Measurements from ENCODE around the gene PACSIN3. TPM values are rescaled to one million over a fixed set of nuclear protein-coding genes. Genes with fewer than 3 reads are reported as not detected.

PACSIN3 gene
- total RNA-seq (10 to 100 TPM; 56.0 to 78.3 (median 73.5) TPM), polyA plus RNA-seq (1 to 10 TPM; 1.2 to 7.0 (median 4.8) TPM)

- Histone ChIP-seq H3K27me3 (no peaks in the 10 kb centered on the region), H3K4me3 (peak within 1 kb of the TSS; percentile 62 to 95 (median 75)), H3K9me3 (no peaks in the 10 kb centered on the region), H3K4me1 (peaks cover 0 to 72% (median 65%) of the 10 kb centered on the region in 4 donors), H3K27ac (peak within 1 kb of the TSS; percentile 88 to 99 (median 95)), H3K36me3 (peaks cover 0 to 5% (median 0%) of the 10 kb centered on the region in 4 donors)
- peak; percentile 82 for DNase-seq
- intact Hi-C loops (cut with DNase I): loop anchor here (1.0 to 5.0 kb wide), 3 partner anchors 28 to 221 kb away; partner anchors contain the start of genes ACP2, DDB2 and SLC39A13
- 1% methylated on average over 80 of the region's 80 CpGs for WGBS, 2 donors
- TF ChIP-seq CTCF (IDR thresholded peaks at IDR 0.05) (peak in 2 of 4 experiments; percentile 33 to 38), EP300 (IDR thresholded peaks at IDR 0.05) (no peak), POLR2AphosphoS5 (IDR thresholded peaks at IDR 0.05) (peak; percentile 36 to 83 (median 58)), POLR2A (IDR thresholded peaks at IDR 0.05) (peak in 1 of 2 donors; percentile 20)
These were observed at the start of gene PACSIN3 for GRCh38 chr11:47186076-47186699. TSS of gene PACSIN3 (minus strand) at chr11:47186434. CDS start at chr11:47182727, 3,707 bp downstream.

DNA sequence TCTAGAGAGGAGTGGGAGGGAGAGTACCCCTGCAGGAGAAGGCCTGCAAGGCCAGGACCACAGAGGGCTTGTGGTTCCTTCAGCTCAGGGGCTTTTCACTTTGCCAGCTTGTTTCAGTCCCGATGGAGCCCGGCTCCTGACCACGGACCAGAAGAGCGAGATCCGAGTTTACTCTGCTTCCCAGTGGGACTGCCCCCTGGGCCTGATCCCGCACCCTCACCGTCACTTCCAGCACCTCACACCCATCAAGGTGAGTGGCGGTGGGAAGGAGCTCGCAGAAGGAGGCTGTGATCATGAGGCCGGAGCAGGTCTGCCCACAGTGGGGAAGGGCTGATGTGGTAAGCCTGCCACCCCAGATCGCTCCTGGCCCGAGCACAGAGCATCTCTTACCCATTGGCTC, 48.9 kb upstream of the PACSIN3 start:
- Histone ChIP-seq H3K27me3 (no peaks in the 10 kb centered on the region), H3K9me3 (no peaks in the 10 kb centered on the region), H3K27ac (peak overlapping the region; percentile 18 to 67 (median 58)), H3K4me1 (peaks cover 0 to 17% (median 12%) of the 10 kb centered on the region in 4 donors), H3K36me3 (peaks cover 15 to 48% (median 19%) of the 10 kb centered on the region in 4 donors), H3K4me3 (no peak overlapping the region)
- intact Hi-C loops (cut with DNase I): no loop called here
- no peak for TF ChIP-seq POLR2A (IDR thresholded peaks at IDR 0.05)
- TF ChIP-seq EP300 (IDR thresholded peaks at IDR 0.05): no peak
- no peak for DNase-seq
- 94 to 96% methylated on average over 12 of the region's 12 CpGs for WGBS, 2 donors

DNA sequence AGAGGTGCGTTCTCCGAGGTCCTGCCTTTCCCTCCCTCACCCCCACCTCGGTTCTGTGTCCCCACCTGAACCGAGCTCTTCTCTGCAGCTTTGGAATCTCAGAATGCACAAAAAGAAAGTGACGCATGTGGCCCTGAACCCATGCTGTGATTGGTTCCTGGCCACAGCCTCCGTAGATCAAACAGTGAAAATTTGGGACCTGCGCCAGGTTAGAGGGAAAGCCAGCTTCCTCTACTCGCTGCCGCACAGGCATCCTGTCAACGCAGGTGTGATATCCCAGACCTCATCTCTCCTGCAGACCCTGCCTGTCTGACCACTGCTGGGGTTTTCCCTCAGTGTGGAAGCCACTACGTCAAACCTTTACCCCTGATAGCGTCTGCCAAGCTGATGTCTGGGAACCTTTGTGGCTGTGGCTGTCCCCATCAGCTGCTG, 48.5 kb upstream of the PACSIN3 start:
- Histone ChIP-seq H3K36me3 (peaks cover 10 to 48% (median 14%) of the 10 kb centered on the region in 4 donors), H3K4me3 (peak overlapping the region in 2 of 4 donors; percentile 3 to 12), H3K9me3 (no peaks in the 10 kb centered on the region), H3K27me3 (no peaks in the 10 kb centered on the region), H3K27ac (peak overlapping the region; percentile 18 to 67 (median 58)), H3K4me1 (peaks cover 0 to 17% (median 12%) of the 10 kb centered on the region in 4 donors)
- intact Hi-C loops (cut with DNase I): no loop called here
- DNase-seq: peak; percentile 85
- WGBS, 2 donors: 60 to 67% methylated on average over 12 of the region's 12 CpGs
- TF ChIP-seq POLR2AphosphoS5 (IDR thresholded peaks at IDR 0.05) (peak in 1 of 4 donors; percentile 18), CTCF (IDR thresholded peaks at IDR 0.05) (no peak)

- no peaks in the 10 kb centered on the region for H3K9me3 ChIP-seq
- H3K4me1 ChIP-seq: peaks cover 0 to 17% (median 12%) of the 10 kb centered on the region in 4 donors
- TF ChIP-seq CTCF (IDR thresholded peaks at IDR 0.05): peak in 1 of 4 experiments; percentile 22
- no peak for TF ChIP-seq EP300 (IDR thresholded peaks at IDR 0.05)
- DNase-seq: no peak
- peak overlapping the region; percentile 18 to 67 (median 58) for H3K27ac ChIP-seq
- peak overlapping the region in 2 of 4 donors; percentile 3 to 12 for H3K4me3 ChIP-seq
- H3K36me3 ChIP-seq: peaks cover 5 to 48% (median 9%) of the 10 kb centered on the region in 4 donors
- intact Hi-C loops (cut with DNase I): no loop called here
- H3K27me3 ChIP-seq: no peaks in the 10 kb centered on the region
- 62 to 80% methylated on average over 11 of the region's 11 CpGs for WGBS, 2 donors
These were observed 47.9 kb upstream of the PACSIN3 start for GRCh38 chr11:47233989-47234668.

DNA sequence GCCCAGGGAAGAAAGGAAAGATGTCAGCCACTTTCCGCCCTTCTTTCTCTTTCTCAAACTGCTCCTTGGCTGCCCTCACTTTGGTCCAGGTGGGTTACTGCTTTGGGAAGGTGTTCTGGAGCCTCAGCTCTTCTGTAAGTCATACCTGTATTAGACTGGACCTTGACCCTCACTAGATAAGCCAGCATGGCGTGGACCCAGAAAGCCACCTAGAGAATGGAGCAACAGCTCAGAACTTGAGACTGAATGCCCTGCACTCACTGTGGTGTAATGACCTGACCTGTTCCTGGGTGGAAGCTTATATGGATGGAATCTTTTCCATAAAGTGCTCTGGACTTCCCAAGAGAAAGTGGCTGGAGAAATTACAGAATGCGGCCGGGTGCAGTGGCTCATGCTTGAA, 46.8 kb upstream of the PACSIN3 start:
- no peak overlapping the region for H3K27ac ChIP-seq
- no peak for TF ChIP-seq CTCF (IDR thresholded peaks at IDR 0.05)
- TF ChIP-seq EP300 (IDR thresholded peaks at IDR 0.05): no peak
- no peak for TF ChIP-seq POLR2A (IDR thresholded peaks at IDR 0.05)
- no peak for TF ChIP-seq POLR2AphosphoS5 (IDR thresholded peaks at IDR 0.05)
- WGBS, 2 donors: 90 to 93% methylated on average over 4 of the region's 4 CpGs
- peaks cover 0 to 43% (median 4%) of the 10 kb centered on the region in 4 donors for H3K36me3 ChIP-seq
- no peaks in the 10 kb centered on the region for H3K9me3 ChIP-seq
- intact Hi-C loops (cut with DNase I): no loop called here
- DNase-seq: no peak
- no peak overlapping the region for H3K4me3 ChIP-seq
- H3K4me1 ChIP-seq: peaks cover 0 to 17% (median 12%) of the 10 kb centered on the region in 4 donors
- H3K27me3 ChIP-seq: no peaks in the 10 kb centered on the region

Measured in sigmoid colon (tissue), 7 donors.